Right lobe of liver (tissue), 4 donors: Measurements from ENCODE around the gene HNRNPM.

Source experiments
- POLR2A ChIP-seq: fragments of 450-650 bp; IDR thresholded peaks from one replicate; pipeline ENCODE4 v1.6.1; 2017; ENCODE audit warnings: antibody characterized with exemption, mild to moderate bottlenecking
- TF ChIP-seq, protein P1 (sequence below), 4 donors: fragments of 200-600 bp in 3 of 4; fragments of 450-650 bp in 1 of 4; IDR thresholded peaks; one replicate each; pipeline versions ENCODE4 v1.5.1 to v1.8.0; 2016 to 2022; ENCODE audit warnings: antibody characterized with exemption in 4 of 4, mild to moderate bottlenecking in 2 of 4
- donor health status: DM: no; HTN: no; CAD: no.
- donor health status: DM: no; HTN: no; CAD: no.
- donor health status: DM: no; HTN: yes; CAD: no.

DNA sequence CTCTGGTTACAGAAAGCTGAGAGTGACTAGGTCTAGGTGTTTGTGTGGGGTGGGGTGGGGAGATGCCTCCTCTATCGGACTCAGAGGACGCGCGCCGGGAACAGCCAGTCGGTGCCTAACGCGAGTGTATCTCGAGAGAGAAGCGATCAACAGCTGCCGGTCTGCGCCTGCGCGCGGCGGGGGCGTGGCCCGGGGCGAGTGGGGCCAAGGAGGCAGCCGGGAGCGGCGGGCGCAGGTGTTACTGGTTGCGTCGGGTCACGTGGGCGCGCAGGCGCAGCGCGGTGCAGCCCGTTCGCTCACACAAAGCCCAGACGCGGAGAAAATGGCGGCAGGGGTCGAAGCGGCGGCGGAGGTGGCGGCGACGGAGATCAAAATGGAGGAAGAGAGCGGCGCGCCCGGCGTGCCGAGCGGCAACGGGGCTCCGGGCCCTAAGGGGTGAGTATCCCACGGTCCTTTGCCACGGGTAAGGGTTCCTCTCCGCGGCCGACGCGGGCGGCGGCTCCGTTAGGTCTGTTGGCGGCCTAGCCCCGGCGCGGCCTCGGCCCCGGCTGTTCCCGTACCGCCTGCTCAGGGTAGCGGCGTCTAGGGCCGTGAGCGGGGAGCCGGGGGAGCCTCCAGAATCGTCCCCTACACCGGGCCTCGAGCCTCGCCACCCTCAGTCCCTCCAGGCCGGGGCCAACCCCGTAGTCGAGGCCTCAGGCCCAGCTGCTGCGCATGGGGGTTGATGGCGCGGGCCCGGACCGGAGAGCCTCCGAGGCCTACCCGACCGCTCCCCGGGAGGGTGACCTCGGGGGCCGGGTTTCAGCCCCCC is at the start of gene HNRNPM:
- TF ChIP-seq, protein P1, sequence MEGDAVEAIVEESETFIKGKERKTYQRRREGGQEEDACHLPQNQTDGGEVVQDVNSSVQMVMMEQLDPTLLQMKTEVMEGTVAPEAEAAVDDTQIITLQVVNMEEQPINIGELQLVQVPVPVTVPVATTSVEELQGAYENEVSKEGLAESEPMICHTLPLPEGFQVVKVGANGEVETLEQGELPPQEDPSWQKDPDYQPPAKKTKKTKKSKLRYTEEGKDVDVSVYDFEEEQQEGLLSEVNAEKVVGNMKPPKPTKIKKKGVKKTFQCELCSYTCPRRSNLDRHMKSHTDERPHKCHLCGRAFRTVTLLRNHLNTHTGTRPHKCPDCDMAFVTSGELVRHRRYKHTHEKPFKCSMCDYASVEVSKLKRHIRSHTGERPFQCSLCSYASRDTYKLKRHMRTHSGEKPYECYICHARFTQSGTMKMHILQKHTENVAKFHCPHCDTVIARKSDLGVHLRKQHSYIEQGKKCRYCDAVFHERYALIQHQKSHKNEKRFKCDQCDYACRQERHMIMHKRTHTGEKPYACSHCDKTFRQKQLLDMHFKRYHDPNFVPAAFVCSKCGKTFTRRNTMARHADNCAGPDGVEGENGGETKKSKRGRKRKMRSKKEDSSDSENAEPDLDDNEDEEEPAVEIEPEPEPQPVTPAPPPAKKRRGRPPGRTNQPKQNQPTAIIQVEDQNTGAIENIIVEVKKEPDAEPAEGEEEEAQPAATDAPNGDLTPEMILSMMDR (IDR thresholded peaks at IDR 0.05): no peak
- peak; percentile 92 for TF ChIP-seq POLR2A
